HG02981 (cell line): ENCODE results near the gene HCN2.
"Not testable (repeated sequence)": the region's sequence is repeated elsewhere in the genome, so short reads cannot be mapped to it uniquely, and the experiment has no call there.

Experiments
- ATAC-seq: cut with Tn5 transposase; IDR thresholded peaks from one replicate; pipeline ENCODE4 v1.9.1; 2021; ENCODE audit warnings: mild to moderate bottlenecking, moderate library complexity; ENCODE audit not compliant: unreplicated experiment

The HCN2 gene

DNA sequence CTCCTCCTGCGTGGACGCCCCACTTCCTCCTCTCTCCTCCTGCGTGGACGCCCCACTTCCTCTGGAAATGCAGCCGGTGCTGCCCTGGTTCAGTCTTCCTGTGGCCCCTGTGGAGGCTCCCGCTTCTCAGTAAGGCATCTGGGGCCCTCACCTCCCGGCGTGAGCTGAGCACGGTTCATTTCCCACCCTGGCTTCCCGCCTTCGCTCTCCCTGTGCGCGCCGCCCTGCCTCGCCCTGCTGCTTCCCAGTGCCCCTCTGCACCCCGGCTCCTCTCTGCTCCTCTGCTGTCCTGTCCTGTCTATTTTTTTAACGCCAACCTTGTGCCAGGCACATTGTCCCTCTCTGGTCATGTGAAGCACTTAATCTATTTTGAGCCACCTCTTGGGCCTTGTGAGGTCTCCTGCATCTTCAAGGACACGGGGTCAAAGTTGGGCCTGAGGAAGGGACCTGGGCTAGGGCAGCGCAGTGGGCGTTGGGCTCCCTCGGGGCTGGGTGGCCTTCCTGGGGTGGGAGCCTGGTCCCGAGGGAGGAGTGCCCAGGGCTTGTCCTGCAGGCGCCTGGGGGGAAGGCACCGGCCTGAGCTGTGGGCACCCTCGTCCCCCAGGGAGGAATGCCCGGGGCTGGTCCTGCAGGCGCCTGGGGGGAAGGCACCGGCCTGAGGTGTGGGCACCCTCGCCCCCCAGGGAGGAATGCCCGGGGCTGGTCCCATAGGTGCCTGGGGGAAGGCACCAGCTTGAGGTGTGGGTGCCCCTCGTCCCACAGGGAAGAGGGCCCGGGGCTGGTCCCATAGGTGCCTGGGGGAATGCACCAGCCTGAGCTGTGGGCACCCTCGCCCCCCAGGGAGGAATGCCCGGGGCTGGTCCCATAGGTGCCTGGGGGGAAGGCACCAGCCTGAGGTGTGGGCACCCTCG lies 13.0 kb downstream of the HCN2 start:
- no peak for ATAC-seq

DNA sequence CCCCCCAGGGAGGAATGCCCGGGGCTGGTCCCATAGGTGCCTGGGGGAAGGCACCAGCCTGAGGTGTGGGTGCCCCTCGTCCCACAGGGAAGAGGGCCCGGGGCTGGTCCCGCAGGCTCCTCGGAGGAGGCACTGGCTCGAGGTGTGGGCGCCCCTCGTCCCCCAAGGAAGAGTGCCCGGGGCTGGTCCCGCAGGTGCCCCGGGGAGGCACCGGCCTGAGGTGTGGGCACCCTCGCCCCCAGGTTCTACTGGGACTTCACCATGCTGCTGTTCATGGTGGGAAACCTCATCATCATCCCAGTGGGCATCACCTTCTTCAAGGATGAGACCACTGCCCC lies 13.6 kb downstream of the HCN2 start:
- not testable (repeated sequence) for ATAC-seq

DNA sequence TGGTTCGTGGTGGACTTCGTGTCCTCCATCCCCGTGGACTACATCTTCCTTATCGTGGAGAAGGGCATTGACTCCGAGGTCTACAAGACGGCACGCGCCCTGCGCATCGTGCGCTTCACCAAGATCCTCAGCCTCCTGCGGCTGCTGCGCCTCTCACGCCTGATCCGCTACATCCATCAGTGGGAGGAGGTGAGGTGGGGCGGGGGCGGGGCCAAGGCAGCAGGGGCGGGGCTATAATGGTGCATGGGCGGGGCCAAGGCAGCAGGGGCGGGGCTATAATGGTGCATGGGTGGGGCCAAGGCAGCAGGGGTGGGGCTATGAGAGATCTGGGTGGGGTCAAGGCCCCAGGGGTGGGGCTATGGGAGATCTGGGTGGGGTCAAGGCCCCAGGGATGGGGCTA lies 14.1 kb downstream of the HCN2 start:
- not testable (repeated sequence) for ATAC-seq

GRCh38 chr19:604355-604754 lies 14.7 kb downstream of the HCN2 start:
- ATAC-seq, result no peak

GRCh38 chr19:605061-605971 lies 15.6 kb downstream of the HCN2 start:
- not testable (repeated sequence) for ATAC-seq

DNA sequence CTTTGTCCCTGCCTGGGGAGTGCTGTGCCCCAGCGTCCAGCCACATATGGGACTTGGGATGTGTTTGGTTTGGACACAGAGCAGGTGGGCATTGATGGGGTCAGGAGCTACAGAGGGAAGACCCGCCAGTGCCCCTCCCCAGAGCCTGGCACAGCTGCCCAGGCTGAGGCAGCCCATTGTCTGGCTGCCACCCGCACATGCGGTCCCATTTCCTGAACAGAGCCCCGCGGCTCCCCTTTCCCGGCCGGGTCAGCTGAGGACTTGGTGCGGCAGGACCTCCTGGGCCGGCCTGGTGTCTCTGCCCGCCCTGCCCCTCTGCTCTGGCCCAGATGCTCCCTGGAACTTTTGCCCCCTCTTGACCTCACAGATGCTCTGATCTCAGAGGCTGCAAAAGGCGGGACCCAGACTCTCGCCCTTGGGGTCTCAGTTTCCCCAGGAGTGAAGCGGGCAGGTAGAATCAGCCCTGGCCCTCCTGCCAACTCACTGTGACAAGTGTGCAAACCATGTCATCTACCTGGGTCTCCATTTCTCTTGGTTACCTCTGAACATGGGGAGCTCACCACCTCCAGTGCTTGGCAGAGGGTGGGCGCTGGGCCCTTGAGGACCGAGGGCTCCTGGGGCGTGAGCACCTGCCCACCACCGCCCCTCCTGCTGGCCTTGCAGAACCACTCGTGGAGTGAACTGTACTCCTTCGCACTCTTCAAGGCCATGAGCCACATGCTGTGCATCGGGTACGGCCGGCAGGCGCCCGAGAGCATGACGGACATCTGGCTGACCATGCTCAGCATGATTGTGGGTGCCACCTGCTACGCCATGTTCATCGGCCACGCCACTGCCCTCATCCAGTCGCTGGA lies 17.8 kb downstream of the HCN2 start:
- ATAC-seq, result no peak

- no peak for ATAC-seq
Measured at GRCh38 chr19:608155-609003, 18.7 kb downstream of the HCN2 start.

GRCh38 chr19:609004-609346 lies 19.3 kb downstream of the HCN2 start:
- no peak for ATAC-seq

- no peak for ATAC-seq
Measured at GRCh38 chr19:610071-610800, 20.6 kb downstream of the HCN2 start.

DNA sequence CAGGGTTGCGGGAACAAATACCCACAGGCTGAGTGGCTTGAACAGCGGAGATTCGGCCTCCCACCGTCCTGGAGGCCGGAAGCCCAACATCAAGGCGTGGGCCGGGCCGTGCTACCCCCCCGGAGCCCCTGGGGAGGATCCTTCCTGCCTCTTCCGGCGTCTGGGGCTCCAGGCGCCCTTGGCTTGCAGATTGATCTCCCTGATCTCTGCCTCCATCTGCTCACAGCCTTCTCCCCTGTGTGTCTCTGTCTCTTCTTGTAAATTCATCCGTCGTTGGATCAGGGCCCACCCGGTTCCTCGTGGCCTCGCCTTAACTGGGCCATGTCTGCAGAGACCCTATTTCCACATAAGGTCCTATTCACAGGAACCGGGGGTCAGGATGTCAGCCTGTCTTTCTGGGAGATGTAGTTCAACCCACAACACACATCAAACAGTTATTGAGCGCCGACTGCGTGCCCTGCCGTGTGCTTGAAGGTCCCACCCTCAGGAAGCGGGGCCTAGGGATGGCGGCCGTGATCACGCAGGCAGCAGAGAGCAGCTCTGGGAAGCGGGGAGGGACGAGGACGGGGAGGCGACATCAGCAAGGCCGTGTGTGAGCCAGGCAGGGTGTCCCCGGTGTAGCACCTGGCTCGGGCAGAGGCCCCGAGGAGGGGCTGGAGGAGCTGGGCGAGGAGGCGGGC lies 21.3 kb downstream of the HCN2 start:
- ATAC-seq, result no peak

- ATAC-seq, result no peak
Measured at GRCh38 chr19:611481-611868, 21.8 kb downstream of the HCN2 start.

- ATAC-seq, result no peak
Measured at GRCh38 chr19:612941-613340, 23.3 kb downstream of the HCN2 start.

GRCh38 chr19:613732-614567 lies 24.3 kb downstream of the HCN2 start:
- ATAC-seq, result no peak

- no peak for ATAC-seq
Measured at GRCh38 chr19:615619-616018, 25.9 kb downstream of the HCN2 start.

GRCh38 chr19:616062-616700 lies 26.5 kb downstream of the HCN2 start:
- ATAC-seq, result no peak

- no peak for ATAC-seq
Measured at GRCh38 chr19:616747-617526, 27.3 kb downstream of the HCN2 start.
